CD4-positive, alpha-beta T cell (primary cell): Measurements from ENCODE around the gene CABP4. TPM values are rescaled to one million over a fixed set of nuclear protein-coding genes. Genes with fewer than 3 reads are reported as not detected.

ENCODE experiments used
- ATAC-seq: fragments of 200-7000 bp; cut with Tn5 transposase; one replicate; pipeline ENCODE4 v1.10.0; 2022; ENCODE audit warnings: mild to moderate bottlenecking; ENCODE audit not compliant: poor library complexity
- CTCF ChIA-PET: fragments of 350-600 bp; sonication (Branson Sonifier 250); formaldehyde crosslinking; loops from one replicate; lab custom pipeline; 2021; ENCODE audit warnings: antibody characterized with exemption, inconsistent platforms; lab: Charles Lee
- POLR2A ChIA-PET: fragments of 350-600 bp; sonication (Branson Sonifier 250); formaldehyde crosslinking; loops from one replicate; lab custom pipeline; 2021; ENCODE audit warnings: antibody characterized with exemption, inconsistent platforms; lab: Charles Lee
- DNase-seq, 14 experiments: peaks; one replicate each; pipeline ENCODE4 v3.0.0-alpha.2; 2013 to 2020; ENCODE audit warnings: mixed read lengths in 2 of 14
- H3K27ac ChIP-seq, 2 donors: one replicate each; pipeline versions ENCODE4 v1.5.1 to v1.7.0; 2013; ENCODE audit warnings: low read length in 2 of 2, low read depth in 1 of 2, mild to moderate bottlenecking in 1 of 2
- H3K27me3 ChIP-seq, 2 experiments: 1 replicate in 1 of 2; 2 replicates in 1 of 2; pipeline versions ENCODE4 v1.6.1 to v1.7.0; 2013; ENCODE audit warnings: low read length in 2 of 2, control low read depth in 1 of 2, mild to moderate bottlenecking in 1 of 2, moderate library complexity in 1 of 2; ENCODE audit not compliant: insufficient read depth in 2 of 2, control insufficient read depth in 1 of 2
- H3K36me3 ChIP-seq: one replicate; pipeline ENCODE4 v1.6.1; 2013; ENCODE audit warnings: low read length, control low read depth; ENCODE audit not compliant: insufficient read depth
- H3K4me1 ChIP-seq: one replicate; pipeline ENCODE4 v1.6.1; 2013; ENCODE audit warnings: low read length, control low read depth; ENCODE audit not compliant: insufficient read depth
- H3K4me3 ChIP-seq: one replicate; pipeline ENCODE4 v1.5.1; 2013; ENCODE audit warnings: mild to moderate bottlenecking, low read length, moderate library complexity
- H3K9me3 ChIP-seq, 2 experiments: 1 replicate in 1 of 2; 2 replicates in 1 of 2; pipeline versions ENCODE4 v1.6.1 to v1.7.0; 2013; ENCODE audit warnings: low read length in 2 of 2, mild to moderate bottlenecking in 2 of 2, control low read depth in 1 of 2, moderate library complexity in 1 of 2; ENCODE audit not compliant: control insufficient read depth in 1 of 2, insufficient read depth in 1 of 2
- H3K27ac Mint-ChIP-seq: one replicate; pipeline ENCODE4 v1.8.0; 2020; ENCODE audit warnings: mixed read lengths
- H3K27me3 Mint-ChIP-seq: one replicate; pipeline ENCODE4 v1.8.0; 2021; ENCODE audit warnings: mixed read lengths
- H3K36me3 Mint-ChIP-seq: one replicate; pipeline ENCODE4 v1.8.0; 2021; ENCODE audit warnings: low read depth, mixed read lengths
- H3K4me1 Mint-ChIP-seq: one replicate; pipeline ENCODE4 v1.8.0; 2021; ENCODE audit warnings: low read depth, mixed read lengths
- H3K4me3 Mint-ChIP-seq: one replicate; pipeline ENCODE4 v1.8.0; 2020; ENCODE audit warnings: mild to moderate bottlenecking, mixed read lengths
- H3K9me3 Mint-ChIP-seq: one replicate; pipeline ENCODE4 v1.8.0; 2020; ENCODE audit warnings: mixed read lengths
- CTCF ChIP-seq: fragments of 200-600 bp; IDR thresholded peaks from one replicate; pipeline ENCODE4 v1.8.0; 2022; ENCODE audit warnings: antibody characterized with exemption, mild to moderate bottlenecking
- intact Hi-C, 2 experiments: fragments of 100-400 bp; cut with DNase I in 1 of 2; cut with micrococcal nuclease in 1 of 2; formaldehyde crosslinking; loops; one replicate each; pipeline versions ENCODE4 v1.15.1 to v1.9.0; 2023 to 2025; cut with DNase I, micrococcal nuclease
- total RNA-seq, 174 experiments: library from RNA in 2 of 174; stranded (reverse) in 2 of 174; gene quantifications; one replicate each; pipeline ENCODE4 v1.2.3 and lab custom pipeline; 2021 to 2026

The CABP4 gene
- total RNA-seq, 2 experiments from 2014 or later, result 7.5 to 8.5 TPM

DNA sequence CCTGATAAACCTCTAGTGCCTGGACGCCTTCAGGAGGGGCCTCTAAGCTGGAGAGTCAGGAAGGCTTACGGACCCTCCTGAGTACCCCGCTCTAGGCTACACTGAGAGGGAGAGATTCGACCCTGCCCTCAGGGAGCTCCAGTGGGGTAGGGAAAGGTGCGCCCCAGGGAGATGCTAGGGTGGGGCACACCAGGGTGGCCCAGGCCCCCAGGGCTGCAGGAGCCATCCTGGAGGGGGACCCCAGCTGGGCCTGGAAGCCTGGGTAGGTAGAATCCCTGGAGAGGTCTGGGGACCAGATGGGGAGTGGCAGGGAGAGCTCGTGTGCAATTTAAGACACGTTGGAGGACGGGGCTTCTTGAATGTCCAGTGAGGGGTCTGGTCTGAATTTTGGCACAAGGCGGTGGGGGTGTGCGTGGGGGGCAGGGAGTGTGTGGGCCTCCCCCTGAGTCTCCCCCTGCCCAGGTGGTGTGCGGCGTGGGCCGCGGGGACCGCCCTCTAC is 35.0 kb upstream of the CABP4 start:
- peak overlapping the region; percentile 52 to 79 for H3K27ac ChIP-seq

GRCh38 chr11:67420646-67421429 is 34.3 kb upstream of the CABP4 start:
- Histone ChIP-seq H3K27me3 (no peaks in the 10 kb centered on the region), H3K36me3 (no peaks in the 10 kb centered on the region), H3K4me3 (peak overlapping the region; percentile 50), H3K4me1 (peaks cover 57% of the 10 kb centered on the region), H3K9me3 (no peaks in the 10 kb centered on the region), H3K27ac (peak overlapping the region; percentile 15 to 79)
- Mint-ChIP-seq H3K4me1 (peaks cover 56% of the 10 kb centered on the region), H3K36me3 (peaks cover 4% of the 10 kb centered on the region), H3K27me3 (no peaks in the 10 kb centered on the region), H3K9me3 (no peaks in the 10 kb centered on the region), H3K4me3 (peak overlapping the region; percentile 86), H3K27ac (peak overlapping the region; percentile 94)
- peak; percentile 97 to 100 (median 99) for DNase-seq
- intact Hi-C loops, result loop anchor here (1.0 to 2.0 kb wide), 3 partner anchors 16 to 68 kb away; partner anchors contain the start of genes POLD4 (in 1 of the 2) and TBC1D10C (in 1 of the 2)
- peak; percentile 79 for ATAC-seq
- CTCF ChIA-PET, result interaction anchor here (0.6 to 6.0 kb wide), 7 partner anchors 13 to 70 kb away, joined by 3 to 46 read pairs (median 4); partner anchors contain the start of genes PPP1CA, PTPRCAP, TBC1D10C and TMEM134
- POLR2A ChIA-PET, result interaction anchor here (1.1 to 12.5 kb wide), 10 partner anchors 9 to 181 kb away, joined by 3 to 411 read pairs (median 13); partner anchors contain the start of genes AIP, PPP1CA, PTPRCAP and RPS6KB2
- TF ChIP-seq CTCF, result no peak

More for the DNA sequence above, 35.0 kb upstream of the CABP4 start:
- Mint-ChIP-seq H3K9me3 (no peaks in the 10 kb centered on the region), H3K4me1 (peaks cover 58% of the 10 kb centered on the region), H3K4me3 (peak overlapping the region; percentile 90), H3K36me3 (peaks cover 4% of the 10 kb centered on the region), H3K27me3 (no peaks in the 10 kb centered on the region), H3K27ac (peak overlapping the region; percentile 94)
- no peaks in the 10 kb centered on the region for H3K9me3 ChIP-seq
- CTCF ChIA-PET, result interaction anchor here (1.2 to 6.0 kb wide), 5 partner anchors 13 to 69 kb away, joined by 3 to 46 read pairs (median 4); partner anchors contain the start of genes PPP1CA, PTPRCAP and TBC1D10C
- POLR2A ChIA-PET, result interaction anchor here (0.9 to 12.5 kb wide), 11 partner anchors 9 to 180 kb away, joined by 3 to 411 read pairs (median 8); partner anchors contain the start of genes AIP, PPP1CA, PTPRCAP and RPS6KB2
- peaks cover 61% of the 10 kb centered on the region for H3K4me1 ChIP-seq
- no peak for ATAC-seq
- peak in 2 of 14 experiments; percentile 34 to 40 for DNase-seq
- intact Hi-C loops, result loop anchor here in 1 of 2 experiments (2.0 kb wide), 2 partner anchors 15 to 67 kb away; partner anchors contain the start of genes POLD4 and TBC1D10C
- peak overlapping the region; percentile 50 for H3K4me3 ChIP-seq
- no peaks in the 10 kb centered on the region for H3K27me3 ChIP-seq
- H3K36me3 ChIP-seq, result no peaks in the 10 kb centered on the region
- TF ChIP-seq CTCF, result no peak

DNA sequence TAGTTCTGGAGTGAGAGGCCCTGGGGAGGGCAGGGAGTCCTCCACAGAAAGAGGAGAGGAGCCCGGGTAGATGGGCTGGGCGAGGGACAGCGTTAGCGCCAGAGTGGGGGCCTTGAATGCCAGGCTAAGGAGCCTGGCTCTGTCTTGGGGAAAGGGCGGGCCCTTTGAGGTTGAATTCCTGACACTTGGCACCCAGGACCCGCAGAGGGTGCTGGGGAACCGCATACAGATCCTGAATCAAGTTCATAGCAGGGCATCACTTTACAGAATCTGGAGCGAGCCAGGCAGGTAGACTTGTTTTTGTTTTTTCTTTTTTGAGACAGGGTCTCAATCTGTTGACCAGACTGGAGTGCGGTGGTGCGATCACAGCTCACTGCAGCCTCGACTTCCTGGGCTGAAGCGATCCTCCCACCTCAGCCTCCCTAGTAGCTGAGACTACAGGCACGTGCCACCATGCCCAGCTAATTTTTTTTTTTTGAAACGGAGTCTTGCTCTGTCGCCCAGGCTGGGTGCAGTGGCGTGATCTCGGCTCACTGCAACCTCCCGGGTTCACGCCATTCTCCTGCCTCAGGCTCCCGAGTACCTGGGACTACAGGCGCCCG is 33.6 kb upstream of the CABP4 start:
- peak overlapping the region; percentile 89 for H3K27ac Mint-ChIP-seq
- Histone ChIP-seq H3K36me3 (no peaks in the 10 kb centered on the region), H3K4me1 (peaks cover 50% of the 10 kb centered on the region), H3K27me3 (no peaks in the 10 kb centered on the region), H3K4me3 (peak overlapping the region; percentile 22), H3K9me3 (no peaks in the 10 kb centered on the region), H3K27ac (peak overlapping the region; percentile 15 to 34)
- peaks cover 49% of the 10 kb centered on the region for H3K4me1 Mint-ChIP-seq
- ChIA-PET CTCF (interaction anchor here (1.2 to 6.0 kb wide), 4 partner anchors 14 to 71 kb away, joined by 3 to 46 read pairs (median 6); partner anchors contain the start of genes PPP1CA, TBC1D10C and TMEM134), POLR2A (interaction anchor here (1.2 to 12.5 kb wide), 9 partner anchors 10 to 181 kb away, joined by 5 to 411 read pairs (median 18); partner anchors contain the start of genes AIP, PPP1CA, PTPRCAP and RPS6KB2)
- H3K9me3 Mint-ChIP-seq, result no peaks in the 10 kb centered on the region
- H3K4me3 Mint-ChIP-seq, result peak overlapping the region; percentile 86
- no peak for ATAC-seq
- H3K36me3 Mint-ChIP-seq, result peaks cover 4% of the 10 kb centered on the region
- intact Hi-C loops, result loop anchor here (1.0 to 2.0 kb wide), 3 partner anchors 17 to 69 kb away; partner anchors contain the start of genes POLD4 (in 1 of the 2) and TBC1D10C (in 1 of the 2)
- DNase-seq, result no peak
- H3K27me3 Mint-ChIP-seq, result no peaks in the 10 kb centered on the region
- no peak for TF ChIP-seq CTCF
